GM23338 (cell line): ENCODE measurements around the gene RAN. TPM values are rescaled to one million over a fixed set of nuclear protein-coding genes. Genes with fewer than 3 reads are reported as not detected.

ENCODE experiments used
- ATAC-seq: fragments of 200-7000 bp; cut with Tn5 transposase; 3 replicates; pipeline ENCODE4 v1.9.1; 2020
- DNase-seq: peaks from one replicate; pipeline ENCODE4 v3.0.0-alpha.2; 2015; ENCODE audit warnings: low spot score
- H2AFZ ChIP-seq: fragments of 200-600 bp; sonication (generic); 2 replicates; pipeline ENCODE4 v1.8.0; 2016; ENCODE audit warnings: antibody characterized with exemption, mild to moderate bottlenecking, moderate library complexity
- H3F3A ChIP-seq: fragments of 200-600 bp; sonication (generic); replicated peaks from 2 replicates; pipeline ENCODE4 v1.8.0; 2017; ENCODE audit warnings: antibody characterized with exemption, mixed run types, low read depth
- H3K27ac ChIP-seq: fragments of 200-600 bp; sonication (generic); 2 replicates; pipeline ENCODE4 v1.6.1; 2016; ENCODE audit warnings: low read depth
- H3K27me3 ChIP-seq: fragments of 200-600 bp; sonication (generic); 2 replicates; pipeline ENCODE4 v1.8.0; 2016; ENCODE audit warnings: mild to moderate bottlenecking, mixed run types, moderate library complexity; ENCODE audit not compliant: insufficient read depth
- H3K36me3 ChIP-seq: fragments of 200-600 bp; sonication (generic); 2 replicates; pipeline ENCODE4 v1.8.0; 2016; ENCODE audit warnings: mild to moderate bottlenecking; ENCODE audit not compliant: insufficient read depth
- H3K4me1 ChIP-seq: fragments of 200-600 bp; sonication (generic); 2 replicates; pipeline ENCODE4 v1.8.0; 2016; ENCODE audit warnings: mild to moderate bottlenecking, moderate library complexity; ENCODE audit not compliant: insufficient read depth
- H3K4me2 ChIP-seq: fragments of 200-600 bp; sonication (generic); 2 replicates; pipeline ENCODE4 v1.7.1; 2017; ENCODE audit warnings: mixed run types
- H3K4me3 ChIP-seq: fragments of 200-600 bp; sonication (generic); 2 replicates; pipeline ENCODE4 v1.6.1; 2016; ENCODE audit warnings: mixed run types
- H3K79me2 ChIP-seq: fragments of 200-600 bp; sonication (generic); replicated peaks from 2 replicates; pipeline ENCODE4 v1.8.0; 2017; ENCODE audit warnings: mild to moderate bottlenecking; ENCODE audit not compliant: insufficient read depth
- H3K9me2 ChIP-seq: fragments of 200-600 bp; sonication (generic); 2 replicates; pipeline ENCODE4 v1.8.0; 2017; ENCODE audit not compliant: insufficient read depth
- H4K20me1 ChIP-seq: fragments of 200-600 bp; sonication (generic); replicated peaks from 2 replicates; pipeline ENCODE4 v1.8.0; 2017; ENCODE audit warnings: mild to moderate bottlenecking; ENCODE audit not compliant: insufficient read depth
- H3K27ac Mint-ChIP-seq: 2 replicates; pipeline ENCODE4 v1.8.0; 2020; ENCODE audit warnings: inconsistent platforms, mild to moderate bottlenecking, moderate library complexity, mixed read lengths
- H3K27me3 Mint-ChIP-seq: 3 replicates; pipeline ENCODE4 v1.8.0; 2022; ENCODE audit warnings: low read depth, mild to moderate bottlenecking, moderate library complexity, mixed read lengths, inconsistent platforms; ENCODE audit not compliant: insufficient read depth, poor library complexity
- H3K36me3 Mint-ChIP-seq: 3 replicates; pipeline ENCODE4 v1.8.0; 2021; ENCODE audit warnings: low read depth, mild to moderate bottlenecking, inconsistent platforms, moderate library complexity, mixed read lengths
- H3K4me1 Mint-ChIP-seq: 3 replicates; pipeline ENCODE4 v1.8.0; 2020; ENCODE audit warnings: mild to moderate bottlenecking, inconsistent platforms, mixed read lengths
- H3K4me3 Mint-ChIP-seq: 3 replicates; pipeline ENCODE4 v1.8.0; 2021; ENCODE audit warnings: moderate library complexity, mild to moderate bottlenecking, inconsistent platforms, mixed read lengths
- H3K9me3 Mint-ChIP-seq: 3 replicates; pipeline ENCODE4 v1.8.0; 2020; ENCODE audit warnings: moderate library complexity, mild to moderate bottlenecking, inconsistent platforms, mixed read lengths
- CREB1 ChIP-seq: fragments of 250-450 bp; sonication (Bioruptor Pico); IDR thresholded peaks from 2 replicates; pipeline ENCODE4 v1.5.0; 2020; ENCODE audit warnings: low read depth, mild to moderate bottlenecking, moderate library complexity
- CTCF ChIP-seq, 2 experiments: fragments of 200-600 bp in 1 of 2; sonication (generic) in 1 of 2; conservative IDR thresholded peaks; 2 replicates each; pipeline versions ENCODE4 v1.5.1 to v1.6.1; 2016 to 2017; ENCODE audit warnings: antibody characterized with exemption in 2 of 2, low read depth in 2 of 2, mild to moderate bottlenecking in 2 of 2, moderate library complexity in 1 of 2
- ETS1 ChIP-seq: IDR thresholded peaks from 2 replicates; pipeline ENCODE4 v1.6.1; 2016; ENCODE audit warnings: antibody characterized with exemption
- EZH2 ChIP-seq: fragments of 200-600 bp; sonication (generic); IDR thresholded peaks from one replicate; pipeline ENCODE4 v1.8.0; 2017; ENCODE audit warnings: antibody characterized with exemption, mild to moderate bottlenecking, low read depth; ENCODE audit not compliant: unreplicated experiment
- EZH2phosphoT487 ChIP-seq: fragments of 200-600 bp; sonication (generic); IDR thresholded peaks from one replicate; pipeline ENCODE4 v1.8.1; 2018; ENCODE audit warnings: antibody characterized with exemption; ENCODE audit not compliant: unreplicated experiment
- JUNB ChIP-seq: IDR thresholded peaks from one replicate; pipeline ENCODE4 v1.6.1; 2016; ENCODE audit warnings: antibody characterized with exemption; ENCODE audit not compliant: unreplicated experiment
- NANOG ChIP-seq: IDR thresholded peaks from 2 replicates; pipeline ENCODE4 v1.6.1; 2016; ENCODE audit warnings: antibody characterized with exemption, borderline replicate concordance
- POLR2AphosphoS5 ChIP-seq: IDR thresholded peaks from 2 replicates; pipeline ENCODE4 v1.6.1; 2016; ENCODE audit warnings: antibody characterized with exemption, low read depth
- REST ChIP-seq: IDR thresholded peaks from one replicate; pipeline ENCODE4 v1.6.1; 2018; ENCODE audit warnings: antibody characterized with exemption; ENCODE audit not compliant: unreplicated experiment
- STAT1 ChIP-seq: IDR thresholded peaks from one replicate; pipeline ENCODE4 v1.6.1; 2016; ENCODE audit warnings: antibody characterized with exemption; ENCODE audit not compliant: unreplicated experiment
- ZNF114 ChIP-seq: fragments of 250-450 bp; sonication (Bioruptor Pico); IDR thresholded peaks from 2 replicates; pipeline ENCODE4 v1.5.0; 2020; ENCODE audit warnings: mild to moderate bottlenecking, moderate library complexity
- ZNF331 ChIP-seq: fragments of 250-450 bp; sonication (Bioruptor Pico); IDR thresholded peaks from 2 replicates; pipeline ENCODE4 v1.5.0; 2020; ENCODE audit warnings: low read depth, mild to moderate bottlenecking, moderate library complexity
- ZNF462 ChIP-seq: fragments of 250-450 bp; sonication (Bioruptor Pico); IDR thresholded peaks from 2 replicates; pipeline ENCODE4 v1.5.0; 2020; ENCODE audit warnings: mild to moderate bottlenecking, moderate library complexity
- polyA plus RNA-seq: library from polyadenylated mRNA; unstranded; fragments of >200 nt; fragmentation: Nextera tagmentation; extraction: Ambion mirVana; gene quantifications from 2 replicates; pipeline ENCODE4 v1.2.1, GENCODE V29; 2016
- total RNA-seq: library from RNA; depleted of rRNA; stranded (reverse); fragments of >200 nt; shearing (Covaris generic); gene quantifications from 2 replicates; pipeline ENCODE4 v1.2.3, GENCODE V29; 2014

The RAN gene
- total and polyA plus RNA-seq, 2 experiments from 2014 or later = 976 to 2,289 TPM

- no peaks in the 10 kb centered on the region for H4K20me1 ChIP-seq
- Mint-ChIP-seq H3K4me1 (no peaks in the 10 kb centered on the region), H3K27ac (no peak overlapping the region), H3K4me3 (no peak overlapping the region), H3K9me3 (peaks cover 27% of the 10 kb centered on the region), H3K36me3 (no peaks in the 10 kb centered on the region), H3K27me3 (no peaks in the 10 kb centered on the region)
- no peak overlapping the region for H2AFZ ChIP-seq
- no peak overlapping the region for H3K27ac ChIP-seq
- H3K4me2 ChIP-seq = no peak overlapping the region
- DNase-seq = no peak
- TF ChIP-seq NANOG (no peak), STAT1 (no peak), POLR2AphosphoS5 (no peak), ZNF462 (CRISPR knock-in tag) (no peak), REST (no peak), ZNF331 (CRISPR knock-in tag) (no peak), EZH2 (no peak), CREB1 (CRISPR knock-in tag) (no peak), ZNF114 (CRISPR knock-in tag) (no peak), CTCF (conservative IDR thresholded peaks at IDR 0.05; ENCODE audit: low read depth in 2 of 2) (no peak), JUNB (no peak), EZH2phosphoT487 (no peak), ETS1 (no peak)
- no peaks in the 10 kb centered on the region for H3F3A ChIP-seq
- no peaks in the 10 kb centered on the region for H3K9me2 ChIP-seq
- no peak overlapping the region for H3K4me3 ChIP-seq
- H3K4me1 ChIP-seq = no peaks in the 10 kb centered on the region
- H3K36me3 ChIP-seq = no peaks in the 10 kb centered on the region
- H3K79me2 ChIP-seq = no peaks in the 10 kb centered on the region
- ATAC-seq = no peak
- no peaks in the 10 kb centered on the region for H3K27me3 ChIP-seq
These were observed 37.2 kb downstream of the RAN start for GRCh38 chr12:130909111-130909510.
